OCI-M2 (cell line): ENCODE data around the gene ABCB9.

ENCODE experiments used
- DNase-seq: peaks from one replicate; lab custom pipeline; 2025; ENCODE audit not compliant: unreplicated experiment; lab: John Stamatoyannopoulos, UW

ABCB9 gene

GRCh38 chr12:122964439-122965257 lies 1.6 kb downstream of the ABCB9 start:
- DNase-seq: no peak

- DNase-seq: no peak
Observed at GRCh38 chr12:122963941-122964265, 2.4 kb downstream of the ABCB9 start.

- DNase-seq: no peak
Observed at GRCh38 chr12:122961531-122962329, 4.5 kb downstream of the ABCB9 start.

GRCh38 chr12:122960193-122960569 lies 6.1 kb downstream of the ABCB9 start:
- DNase-seq: no peak

GRCh38 chr12:122959566-122960192 lies 6.6 kb downstream of the ABCB9 start:
- no peak for DNase-seq

- no peak for DNase-seq
Observed at GRCh38 chr12:122958198-122958888, 7.9 kb downstream of the ABCB9 start.

GRCh38 chr12:122956035-122956434 lies 10.2 kb downstream of the ABCB9 start:
- no peak for DNase-seq

- DNase-seq: no peak
Observed at GRCh38 chr12:122955156-122955555, 11.1 kb downstream of the ABCB9 start.

- no peak for DNase-seq
Observed at GRCh38 chr12:122951979-122952892, 14.0 kb downstream of the ABCB9 start.

GRCh38 chr12:122951406-122951805 lies 14.9 kb downstream of the ABCB9 start:
- DNase-seq: no peak

- no peak for DNase-seq
Observed at GRCh38 chr12:122949816-122950675, 16.2 kb downstream of the ABCB9 start.

GRCh38 chr12:122949405-122949804 lies 16.9 kb downstream of the ABCB9 start:
- no peak for DNase-seq

GRCh38 chr12:122948605-122949004 lies 17.7 kb downstream of the ABCB9 start:
- no peak for DNase-seq

- DNase-seq: no peak
Observed at GRCh38 chr12:122947352-122947792, 18.9 kb downstream of the ABCB9 start.

GRCh38 chr12:122946690-122947341 lies 19.4 kb downstream of the ABCB9 start:
- DNase-seq: no peak

GRCh38 chr12:122944605-122945592 lies 21.4 kb downstream of the ABCB9 start:
- no peak for DNase-seq

- no peak for DNase-seq
Observed at GRCh38 chr12:122943196-122943595, 23.1 kb downstream of the ABCB9 start.

- DNase-seq: no peak
Observed at GRCh38 chr12:122942637-122943036, 23.6 kb downstream of the ABCB9 start.
